Spinal cord (tissue), 10 donors: ENCODE data around the gene FMN1. TPM values are rescaled to one million over a fixed set of nuclear protein-coding genes. Genes with fewer than 3 reads are reported as not detected.

Source experiments
- DNase-seq, 6 donors: peaks; one replicate each; pipeline versions ENCODE4 v3.0.0 to v3.0.0-alpha.2; 2013 to 2015; ENCODE audit warnings: low spot score in 6 of 6, low read depth in 4 of 6
- H3K27ac ChIP-seq: one replicate; pipeline ENCODE4 v1.5.1; 2013; ENCODE audit warnings: low read depth, low read length, control low read depth
- H3K27me3 ChIP-seq: one replicate; pipeline ENCODE4 v1.6.1; 2013; ENCODE audit warnings: low read length; ENCODE audit not compliant: control insufficient read depth, insufficient read depth
- H3K36me3 ChIP-seq: one replicate; pipeline ENCODE4 v1.6.1; 2013; ENCODE audit warnings: low read length; ENCODE audit not compliant: control insufficient read depth, insufficient read depth
- H3K4me1 ChIP-seq: one replicate; pipeline ENCODE4 v1.6.1; 2013; ENCODE audit warnings: low read length; ENCODE audit not compliant: control insufficient read depth, insufficient read depth
- H3K4me3 ChIP-seq: one replicate; pipeline ENCODE4 v1.5.1; 2013; ENCODE audit warnings: low read depth, low read length, control low read depth
- H3K9me3 ChIP-seq: one replicate; pipeline ENCODE4 v1.6.1; 2013; ENCODE audit warnings: low read length; ENCODE audit not compliant: control insufficient read depth, insufficient read depth
- WGBS: methylation state at CpG from one replicate; pipeline ENCODE4 v1.1.5; 2013; ENCODE audit warnings: missing lambda C conversion rate; ENCODE audit not compliant: insufficient coverage; 5-methylcytosine and 5-hydroxymethylcytosine counted together
- polyA plus RNA-seq, 2 donors: library from polyadenylated mRNA; unstranded; fragments of 120-200 nt; gene quantifications; one replicate each; pipeline ENCODE4 v1.2.1, GENCODE V29; 2013; ENCODE audit not compliant: insufficient read length in 2 of 2
- total RNA-seq, 2 donors: library from RNA; depleted of rRNA in 1 of 2; stranded (reverse); fragments of 120-200 nt in 1 of 2; fragments of >200 nt in 1 of 2; gene quantifications; one replicate each; pipeline versions ENCODE4 v1.2.3 to v1.2.4, GENCODE V29; 2013 to 2014
- donor health status: healthy.

FMN1 gene
- total and polyA plus RNA-seq, 4 donors, result 1.00 to 5.7 (median 2.8) TPM

GRCh38 chr15:32983679-32984078, 210.8 kb downstream of the FMN1 start:
- no peak overlapping the region for H3K27ac ChIP-seq
- no peaks in the 10 kb centered on the region for H3K4me1 ChIP-seq
- no peaks in the 10 kb centered on the region for H3K27me3 ChIP-seq
- no peaks in the 10 kb centered on the region for H3K9me3 ChIP-seq
- no peaks in the 10 kb centered on the region for H3K36me3 ChIP-seq
- DNase-seq, result peak in 1 of 6 donors; percentile 17
- WGBS, result 86% methylated on average over 1 of the region's 7 CpGs
- H3K4me3 ChIP-seq, result no peak overlapping the region

GRCh38 chr15:32982001-32982400, 212.5 kb downstream of the FMN1 start:
- no peaks in the 10 kb centered on the region for H3K4me1 ChIP-seq
- WGBS, result no CpG with 5 or more reads among the region's 4 CpGs
- H3K27ac ChIP-seq, result no peak overlapping the region
- H3K27me3 ChIP-seq, result no peaks in the 10 kb centered on the region
- no peak overlapping the region for H3K4me3 ChIP-seq
- no peaks in the 10 kb centered on the region for H3K9me3 ChIP-seq
- no peaks in the 10 kb centered on the region for H3K36me3 ChIP-seq
- DNase-seq, result no peak

GRCh38 chr15:32981536-32981935, 213.0 kb downstream of the FMN1 start:
- no CpG with 5 or more reads among the region's 1 CpG for WGBS
- H3K4me3 ChIP-seq, result no peak overlapping the region
- no peaks in the 10 kb centered on the region for H3K36me3 ChIP-seq
- H3K9me3 ChIP-seq, result no peaks in the 10 kb centered on the region
- DNase-seq, result no peak
- no peaks in the 10 kb centered on the region for H3K27me3 ChIP-seq
- no peaks in the 10 kb centered on the region for H3K4me1 ChIP-seq
- no peak overlapping the region for H3K27ac ChIP-seq

- no peaks in the 10 kb centered on the region for H3K36me3 ChIP-seq
- no peak for DNase-seq
- no peaks in the 10 kb centered on the region for H3K9me3 ChIP-seq
- H3K27ac ChIP-seq, result no peak overlapping the region
- no peak overlapping the region for H3K4me3 ChIP-seq
- no peaks in the 10 kb centered on the region for H3K27me3 ChIP-seq
- no peaks in the 10 kb centered on the region for H3K4me1 ChIP-seq
- WGBS, result 80% methylated on average over 2 of the region's 3 CpGs
These were observed 214.8 kb downstream of the FMN1 start for GRCh38 chr15:32979710-32980109.

GRCh38 chr15:32977506-32977905, 217.0 kb downstream of the FMN1 start:
- Histone ChIP-seq H3K4me1 (no peaks in the 10 kb centered on the region), H3K9me3 (no peaks in the 10 kb centered on the region), H3K27me3 (no peaks in the 10 kb centered on the region), H3K4me3 (no peak overlapping the region), H3K36me3 (no peaks in the 10 kb centered on the region), H3K27ac (no peak overlapping the region)
- no CpG with 5 or more reads among the region's 1 CpG for WGBS
- DNase-seq, result peak in 1 of 6 donors; percentile 74

GRCh38 chr15:32974691-32975090, 219.8 kb downstream of the FMN1 start:
- WGBS, result no CpG with 5 or more reads among the region's 1 CpG
- H3K27ac ChIP-seq, result no peak overlapping the region
- DNase-seq, result no peak

GRCh38 chr15:32972686-32973085, 221.8 kb downstream of the FMN1 start:
- no peaks in the 10 kb centered on the region for H3K9me3 ChIP-seq
- H3K4me3 ChIP-seq, result no peak overlapping the region
- H3K27me3 ChIP-seq, result no peaks in the 10 kb centered on the region
- H3K36me3 ChIP-seq, result no peaks in the 10 kb centered on the region
- 100% methylated on average over 2 of the region's 2 CpGs for WGBS
- DNase-seq, result no peak
- H3K4me1 ChIP-seq, result no peaks in the 10 kb centered on the region
- H3K27ac ChIP-seq, result no peak overlapping the region

More at GRCh38 chr15:32974691-32975090, 219.8 kb downstream of the FMN1 start:
- H3K36me3 ChIP-seq, result no peaks in the 10 kb centered on the region
- H3K4me3 ChIP-seq, result no peak overlapping the region
- H3K9me3 ChIP-seq, result no peaks in the 10 kb centered on the region
- H3K27me3 ChIP-seq, result no peaks in the 10 kb centered on the region
- H3K4me1 ChIP-seq, result no peaks in the 10 kb centered on the region

GRCh38 chr15:32970847-32971246, 223.7 kb downstream of the FMN1 start:
- Histone ChIP-seq H3K9me3 (no peaks in the 10 kb centered on the region), H3K36me3 (no peaks in the 10 kb centered on the region), H3K27me3 (no peaks in the 10 kb centered on the region), H3K4me1 (no peaks in the 10 kb centered on the region), H3K27ac (no peak overlapping the region), H3K4me3 (no peak overlapping the region)
- 93% methylated on average over 7 of the region's 11 CpGs for WGBS
- no peak for DNase-seq

GRCh38 chr15:32967521-32967920, 227.0 kb downstream of the FMN1 start:
- H3K27ac ChIP-seq, result no peak overlapping the region
- no peaks in the 10 kb centered on the region for H3K4me1 ChIP-seq
- H3K4me3 ChIP-seq, result no peak overlapping the region
- no peaks in the 10 kb centered on the region for H3K9me3 ChIP-seq
- no peaks in the 10 kb centered on the region for H3K36me3 ChIP-seq
- peak in 1 of 6 donors; percentile 46 for DNase-seq
- H3K27me3 ChIP-seq, result no peaks in the 10 kb centered on the region

- H3K4me1 ChIP-seq, result no peaks in the 10 kb centered on the region
- DNase-seq, result no peak
- no peaks in the 10 kb centered on the region for H3K36me3 ChIP-seq
- H3K4me3 ChIP-seq, result no peak overlapping the region
- no peak overlapping the region for H3K27ac ChIP-seq
- H3K27me3 ChIP-seq, result no peaks in the 10 kb centered on the region
- WGBS, result no CpG with 5 or more reads among the region's 2 CpGs
- no peaks in the 10 kb centered on the region for H3K9me3 ChIP-seq
These were observed 228.0 kb downstream of the FMN1 start for GRCh38 chr15:32966512-32966911.
